ENCODE data around the gene C1QL2. TPM values are rescaled to one million over a fixed set of nuclear protein-coding genes. Genes with fewer than 3 reads are reported as not detected.

Gene C1QL2
- total and polyA plus RNA-seq, 12 donors: 0.03 TPM; not detected in 11

DNA sequence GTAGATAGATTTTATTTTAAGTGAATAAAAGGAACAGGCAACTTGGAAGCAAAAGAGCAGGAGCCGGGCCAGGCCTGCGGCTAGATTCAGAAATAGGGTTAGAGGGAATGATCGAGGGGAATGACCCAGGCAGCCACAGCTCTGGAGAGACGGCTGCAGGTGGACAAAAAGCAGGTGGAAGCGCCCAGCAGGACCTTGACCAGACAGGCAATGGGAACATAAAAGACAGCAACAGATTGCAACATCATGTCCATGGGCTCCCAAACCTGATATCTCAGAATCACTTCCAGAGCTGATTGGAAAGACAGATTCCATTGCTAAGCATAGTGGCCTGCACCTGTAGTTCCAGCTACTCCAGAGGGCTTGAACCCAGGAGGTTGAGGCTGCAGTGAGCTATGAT lies 36.5 kb upstream of the C1QL2 start:
- H3K4me1 ChIP-seq: peaks cover 0 to 5% (median 0%) of the 10 kb centered on the region in 9 donors
- WGBS, 2 donors: 88% methylated on average over 5 of the region's 5 CpGs
- DNase-seq: no peak
- peaks cover 0 to 29% (median 4%) of the 10 kb centered on the region in 7 donors for H3K27me3 ChIP-seq
- no peaks in the 10 kb centered on the region for H3K9me3 ChIP-seq
- TF ChIP-seq, protein P1, sequence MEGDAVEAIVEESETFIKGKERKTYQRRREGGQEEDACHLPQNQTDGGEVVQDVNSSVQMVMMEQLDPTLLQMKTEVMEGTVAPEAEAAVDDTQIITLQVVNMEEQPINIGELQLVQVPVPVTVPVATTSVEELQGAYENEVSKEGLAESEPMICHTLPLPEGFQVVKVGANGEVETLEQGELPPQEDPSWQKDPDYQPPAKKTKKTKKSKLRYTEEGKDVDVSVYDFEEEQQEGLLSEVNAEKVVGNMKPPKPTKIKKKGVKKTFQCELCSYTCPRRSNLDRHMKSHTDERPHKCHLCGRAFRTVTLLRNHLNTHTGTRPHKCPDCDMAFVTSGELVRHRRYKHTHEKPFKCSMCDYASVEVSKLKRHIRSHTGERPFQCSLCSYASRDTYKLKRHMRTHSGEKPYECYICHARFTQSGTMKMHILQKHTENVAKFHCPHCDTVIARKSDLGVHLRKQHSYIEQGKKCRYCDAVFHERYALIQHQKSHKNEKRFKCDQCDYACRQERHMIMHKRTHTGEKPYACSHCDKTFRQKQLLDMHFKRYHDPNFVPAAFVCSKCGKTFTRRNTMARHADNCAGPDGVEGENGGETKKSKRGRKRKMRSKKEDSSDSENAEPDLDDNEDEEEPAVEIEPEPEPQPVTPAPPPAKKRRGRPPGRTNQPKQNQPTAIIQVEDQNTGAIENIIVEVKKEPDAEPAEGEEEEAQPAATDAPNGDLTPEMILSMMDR (IDR thresholded peaks at IDR 0.05): no peak
- ATAC-seq: no peak
- intact Hi-C loops (cut with DNase I): no loop called here
- no peaks in the 10 kb centered on the region for H3K36me3 ChIP-seq
- H3K4me3 ChIP-seq: no peak overlapping the region
- no peak overlapping the region for H3K27ac ChIP-seq

DNA sequence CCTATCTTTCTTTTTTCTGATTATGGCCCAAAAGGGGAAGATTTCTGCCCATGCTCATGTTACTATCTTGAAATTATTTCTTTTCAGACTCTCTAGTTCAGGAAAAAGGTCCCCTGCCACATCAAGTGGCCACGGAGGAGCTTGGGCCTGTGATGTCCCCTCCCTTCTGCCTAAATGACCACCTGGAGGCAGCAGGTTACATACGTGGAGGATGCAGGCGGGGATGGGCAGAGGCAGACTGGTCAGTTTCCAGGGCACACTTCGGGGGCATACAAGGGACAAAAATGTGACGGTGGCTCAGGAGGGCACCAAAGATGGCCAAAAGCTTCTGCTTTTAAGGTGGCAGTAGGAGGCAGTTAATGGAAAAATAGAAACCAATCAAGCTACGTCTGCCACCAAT lies 34.3 kb upstream of the C1QL2 start:
- TF ChIP-seq, protein P1 (IDR thresholded peaks at IDR 0.05): no peak
- intact Hi-C loops (cut with DNase I): no loop called here
- Histone ChIP-seq H3K9me3 (no peaks in the 10 kb centered on the region), H3K4me1 (no peaks in the 10 kb centered on the region), H3K4me3 (no peak overlapping the region), H3K27me3 (peaks cover 0 to 31% (median 1%) of the 10 kb centered on the region in 7 donors), H3K36me3 (no peaks in the 10 kb centered on the region), H3K27ac (no peak overlapping the region)
- DNase-seq (no peak), ATAC-seq (no peak)
- WGBS, 2 donors: 64 to 73% methylated on average over 6 of the region's 6 CpGs

DNA sequence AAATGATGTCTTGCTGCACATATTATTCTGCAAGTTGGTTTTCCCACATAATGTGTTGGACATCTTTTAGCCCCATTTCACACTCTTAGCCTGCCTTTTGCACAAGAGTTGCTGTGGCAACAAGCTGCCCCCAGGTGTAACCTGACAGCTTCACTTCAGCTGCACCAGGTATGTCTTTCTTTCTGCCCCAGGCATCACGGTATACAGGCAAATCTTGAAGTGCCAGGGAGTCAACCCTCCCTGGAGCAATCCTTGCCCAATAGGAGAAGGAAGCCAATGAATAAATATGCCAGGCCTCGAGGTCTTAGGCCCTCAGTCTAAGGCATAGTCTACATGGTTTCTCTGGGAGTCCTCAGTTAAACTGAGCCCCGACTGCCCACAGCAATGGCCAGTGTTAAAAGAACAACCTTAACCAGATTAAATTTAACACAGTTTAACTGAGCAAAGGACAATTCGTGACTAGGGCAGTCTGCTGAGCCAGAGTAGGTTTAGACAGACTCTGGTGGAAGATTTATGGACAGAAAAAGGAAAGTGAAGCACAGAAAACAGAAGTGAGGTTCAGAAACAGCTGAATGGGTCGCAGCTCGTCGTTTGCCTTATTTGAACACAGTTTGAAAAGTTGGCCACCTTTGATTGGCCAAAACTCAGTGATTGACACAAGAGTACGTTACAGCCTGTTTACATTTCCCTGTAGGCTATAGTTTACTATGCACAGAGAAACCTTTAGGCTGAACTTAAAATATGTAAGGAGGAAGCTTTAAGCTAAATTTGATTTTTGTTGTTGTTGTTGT lies 32.0 kb upstream of the C1QL2 start:
- Histone ChIP-seq H3K4me3 (no peak overlapping the region), H3K4me1 (no peaks in the 10 kb centered on the region), H3K36me3 (no peaks in the 10 kb centered on the region), H3K27me3 (peaks cover 0 to 34% (median 4%) of the 10 kb centered on the region in 7 donors), H3K27ac (no peak overlapping the region), H3K9me3 (no peaks in the 10 kb centered on the region)
- TF ChIP-seq, protein P1 (IDR thresholded peaks at IDR 0.05): no peak
- no peak for ATAC-seq
- WGBS, 2 donors: 61 to 70% methylated on average over 8 of the region's 8 CpGs
- DNase-seq: no peak
- intact Hi-C loops (cut with DNase I): no loop called here

DNA sequence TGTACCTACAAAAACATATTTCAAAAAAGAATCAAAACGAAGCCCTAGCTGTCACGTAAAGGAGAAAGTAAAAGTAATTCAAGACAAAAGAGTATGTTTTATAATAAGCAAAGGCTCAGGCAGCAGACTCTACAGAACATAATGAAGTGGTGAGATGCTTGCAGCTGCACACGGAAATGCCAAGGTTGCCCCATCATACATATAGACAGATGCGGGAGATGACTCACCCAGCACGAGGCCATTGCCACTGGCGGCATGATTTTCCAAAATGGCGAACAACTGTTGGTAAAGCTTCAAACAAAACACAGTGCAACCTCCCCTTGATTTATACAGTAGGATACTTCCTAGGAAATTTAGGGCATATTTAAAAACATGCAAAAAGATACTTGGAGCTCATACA lies 26.0 kb upstream of the C1QL2 start:
- Histone ChIP-seq H3K27ac (no peak overlapping the region), H3K36me3 (no peaks in the 10 kb centered on the region), H3K4me3 (no peak overlapping the region), H3K4me1 (no peaks in the 10 kb centered on the region), H3K9me3 (no peaks in the 10 kb centered on the region), H3K27me3 (peaks cover 0 to 13% (median 4%) of the 10 kb centered on the region in 7 donors)
- ATAC-seq: no peak
- intact Hi-C loops (cut with DNase I): no loop called here
- no peak for DNase-seq
- TF ChIP-seq, protein P1 (IDR thresholded peaks at IDR 0.05): no peak
- WGBS, 2 donors: 89 to 90% methylated on average over 7 of the region's 7 CpGs
